GM08714 (cell line): ENCODE measurements around the gene AXIN1.

ENCODE experiments used
- H3K4me3 ChIP-seq: fragments of 200-500 bp; sonication (Bioruptor generic); 2 replicates; pipeline ENCODE4 v1.5.1; 2014; ENCODE audit warnings: mild to moderate bottlenecking, low read length, inconsistent platforms
- ZNF274 ChIP-seq: IDR thresholded peaks from 2 replicates; pipeline ENCODE4 v1.6.1; 2012; ENCODE audit warnings: mild to moderate bottlenecking, low read depth, low read length

AXIN1 gene, protein sequence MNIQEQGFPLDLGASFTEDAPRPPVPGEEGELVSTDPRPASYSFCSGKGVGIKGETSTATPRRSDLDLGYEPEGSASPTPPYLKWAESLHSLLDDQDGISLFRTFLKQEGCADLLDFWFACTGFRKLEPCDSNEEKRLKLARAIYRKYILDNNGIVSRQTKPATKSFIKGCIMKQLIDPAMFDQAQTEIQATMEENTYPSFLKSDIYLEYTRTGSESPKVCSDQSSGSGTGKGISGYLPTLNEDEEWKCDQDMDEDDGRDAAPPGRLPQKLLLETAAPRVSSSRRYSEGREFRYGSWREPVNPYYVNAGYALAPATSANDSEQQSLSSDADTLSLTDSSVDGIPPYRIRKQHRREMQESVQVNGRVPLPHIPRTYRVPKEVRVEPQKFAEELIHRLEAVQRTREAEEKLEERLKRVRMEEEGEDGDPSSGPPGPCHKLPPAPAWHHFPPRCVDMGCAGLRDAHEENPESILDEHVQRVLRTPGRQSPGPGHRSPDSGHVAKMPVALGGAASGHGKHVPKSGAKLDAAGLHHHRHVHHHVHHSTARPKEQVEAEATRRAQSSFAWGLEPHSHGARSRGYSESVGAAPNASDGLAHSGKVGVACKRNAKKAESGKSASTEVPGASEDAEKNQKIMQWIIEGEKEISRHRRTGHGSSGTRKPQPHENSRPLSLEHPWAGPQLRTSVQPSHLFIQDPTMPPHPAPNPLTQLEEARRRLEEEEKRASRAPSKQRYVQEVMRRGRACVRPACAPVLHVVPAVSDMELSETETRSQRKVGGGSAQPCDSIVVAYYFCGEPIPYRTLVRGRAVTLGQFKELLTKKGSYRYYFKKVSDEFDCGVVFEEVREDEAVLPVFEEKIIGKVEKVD

DNA sequence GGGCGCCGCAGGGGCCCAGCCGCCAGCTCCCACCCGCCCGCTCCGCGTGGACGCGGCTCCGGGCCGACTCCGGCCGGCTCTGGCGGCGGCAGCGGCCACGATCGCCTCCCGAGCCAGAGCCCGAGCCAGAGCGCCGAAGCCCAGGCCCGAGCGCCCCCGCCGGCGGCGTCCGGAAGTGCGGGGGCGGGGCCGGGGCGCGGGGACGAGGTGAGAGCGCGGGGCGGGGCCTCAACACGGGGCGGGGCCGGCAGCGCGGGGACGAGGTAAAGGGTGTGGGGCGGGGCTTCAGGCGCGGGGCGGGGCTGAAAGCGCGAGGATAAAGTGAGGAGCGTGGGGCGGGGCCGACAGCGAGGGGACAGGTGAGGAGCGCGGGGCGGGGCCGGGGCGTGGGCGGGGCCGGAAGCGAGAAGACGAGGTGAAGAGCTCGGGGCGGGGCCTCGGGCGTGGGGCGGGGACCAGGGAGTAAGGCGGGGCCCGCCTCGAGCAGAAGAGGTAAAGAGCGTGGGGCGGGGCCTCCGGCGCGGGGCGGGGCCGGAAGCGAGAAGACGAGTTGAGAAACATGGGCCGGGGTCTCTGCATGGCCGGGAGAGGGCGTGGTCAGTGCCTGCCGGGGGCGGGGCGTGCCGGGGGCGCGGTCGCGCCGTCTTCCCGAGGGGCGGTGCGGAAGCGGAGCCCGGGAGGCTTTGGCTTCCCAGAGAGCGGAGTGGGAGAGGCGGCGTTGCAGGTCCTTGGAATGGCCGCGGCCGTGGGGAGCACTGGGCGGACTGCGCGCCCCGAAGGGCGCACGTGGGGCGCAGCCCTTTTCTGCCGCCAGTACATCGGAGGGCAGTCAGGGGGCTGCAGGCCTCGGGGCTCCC, at the start of gene AXIN1:
Gene AXIN1 (minus strand): TSS at position 177 of the 857 bp plus-strand sequence. CDS start 5,698 bp downstream, outside the sequence.
- peak within 1 kb of the TSS; percentile 94 for H3K4me3 ChIP-seq
- no peak for TF ChIP-seq ZNF274

DNA sequence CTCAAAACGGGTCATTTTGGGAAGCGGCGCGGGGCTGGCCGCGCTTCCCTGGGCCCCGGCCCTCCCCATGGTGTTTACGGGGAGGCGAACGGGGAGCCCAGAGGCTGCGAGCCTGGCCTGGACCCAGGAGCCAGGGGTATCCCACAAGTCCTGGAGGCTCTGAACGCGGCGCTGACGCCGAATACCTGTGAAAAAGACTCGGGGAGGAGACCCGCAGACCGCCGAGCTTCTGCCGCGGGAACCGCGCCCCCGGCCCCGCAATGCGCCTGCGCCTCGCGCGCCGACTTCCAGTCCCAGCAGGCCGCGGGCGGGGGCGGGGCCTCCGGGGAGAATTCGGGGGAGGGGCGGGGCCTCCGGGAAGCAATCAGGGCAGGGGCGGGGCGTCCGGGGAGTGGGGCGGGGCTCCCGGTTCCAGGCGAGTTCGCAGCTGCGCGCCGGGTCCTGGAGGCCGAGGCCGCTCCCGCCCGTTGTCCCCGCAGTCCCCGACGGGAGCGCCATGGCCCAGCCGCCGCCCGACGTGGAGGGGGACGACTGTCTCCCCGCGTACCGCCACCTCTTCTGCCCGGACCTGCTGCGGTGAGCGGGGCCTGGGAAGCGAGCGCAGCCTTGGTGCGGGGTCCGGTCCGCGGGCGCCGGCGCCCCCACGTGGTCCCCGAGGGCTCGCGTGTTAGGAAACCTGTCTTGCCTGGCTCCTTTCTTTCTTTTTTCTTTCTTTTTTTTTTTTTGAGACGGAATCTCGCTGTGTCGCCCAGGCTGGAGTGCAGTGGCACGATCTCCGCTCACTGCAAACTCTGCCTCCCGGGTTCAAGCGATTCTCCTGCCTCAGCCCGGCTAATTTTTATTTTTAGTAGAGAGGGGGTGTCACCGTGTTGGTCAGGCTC, 49.2 kb upstream of the AXIN1 start, which contains the start of gene DECR2:
Gene DECR2 (plus strand): TSS at position 418 of the 881 bp plus-strand sequence. CDS start 79 bp downstream, at position 497.
- TF ChIP-seq ZNF274, result no peak
- peak within 1 kb of the TSS; percentile 85 for H3K4me3 ChIP-seq

DNA sequence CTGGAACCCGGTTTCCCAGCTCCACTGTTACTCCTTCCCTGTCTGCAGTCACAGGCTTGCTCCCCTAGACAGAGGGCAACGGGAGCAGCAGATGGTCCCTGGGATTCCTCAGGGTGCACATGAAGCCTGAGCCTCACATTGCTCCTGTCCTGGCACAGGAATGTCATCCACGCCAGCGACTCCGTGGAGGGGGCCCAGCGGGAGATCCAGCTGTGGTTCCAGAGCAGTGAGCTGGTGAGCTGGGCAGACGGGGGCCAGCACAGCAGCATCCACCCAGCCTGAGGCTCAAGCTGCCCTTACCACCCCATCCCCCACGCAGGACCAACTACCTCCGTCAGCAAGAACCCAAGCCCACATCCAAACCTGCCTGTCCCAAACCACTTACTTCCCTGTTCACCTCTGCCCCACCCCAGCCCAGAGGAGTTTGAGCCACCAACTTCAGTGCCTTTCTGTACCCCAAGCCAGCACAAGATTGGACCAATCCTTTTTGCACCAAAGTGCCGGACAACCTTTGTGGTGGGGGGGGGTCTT, 47.6 kb upstream of the AXIN1 start:
- TF ChIP-seq ZNF274, result no peak
- peak overlapping the region; percentile 85; the same call in 1 of the 2 replicates for H3K4me3 ChIP-seq

DNA sequence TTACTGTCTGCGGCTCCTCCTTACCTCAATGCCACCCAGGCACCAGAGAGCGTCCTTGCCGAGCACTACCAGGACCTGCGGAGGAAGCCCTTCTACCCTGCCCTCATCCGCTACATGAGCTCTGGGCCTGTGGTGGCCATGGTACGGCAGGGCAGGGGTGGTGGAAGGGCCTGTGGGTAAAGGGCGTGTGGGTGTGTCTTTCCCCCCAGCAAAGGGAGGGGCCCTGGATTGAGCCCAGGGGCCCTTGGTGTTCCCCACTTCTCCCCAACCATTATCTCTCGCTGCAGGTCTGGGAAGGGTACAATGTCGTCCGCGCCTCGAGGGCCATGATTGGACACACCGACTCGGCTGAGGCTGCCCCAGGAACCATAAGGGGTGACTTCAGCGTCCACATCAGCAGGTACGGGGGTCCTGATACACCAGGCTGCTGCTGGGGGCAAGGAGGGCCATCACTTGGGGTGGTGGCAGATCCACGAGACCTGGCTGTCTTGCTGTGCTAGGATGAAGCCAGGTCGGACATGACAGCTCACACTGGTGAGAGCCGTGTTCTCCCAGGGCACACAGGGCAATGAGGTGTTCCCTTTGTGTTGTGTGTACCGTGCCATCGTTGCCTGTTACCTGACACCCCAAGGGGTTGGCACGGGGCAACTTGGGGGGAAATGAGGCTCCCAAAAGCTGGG, 47.0 kb upstream of the AXIN1 start:
- H3K4me3 ChIP-seq, result no peak overlapping the region
- TF ChIP-seq ZNF274, result no peak

DNA sequence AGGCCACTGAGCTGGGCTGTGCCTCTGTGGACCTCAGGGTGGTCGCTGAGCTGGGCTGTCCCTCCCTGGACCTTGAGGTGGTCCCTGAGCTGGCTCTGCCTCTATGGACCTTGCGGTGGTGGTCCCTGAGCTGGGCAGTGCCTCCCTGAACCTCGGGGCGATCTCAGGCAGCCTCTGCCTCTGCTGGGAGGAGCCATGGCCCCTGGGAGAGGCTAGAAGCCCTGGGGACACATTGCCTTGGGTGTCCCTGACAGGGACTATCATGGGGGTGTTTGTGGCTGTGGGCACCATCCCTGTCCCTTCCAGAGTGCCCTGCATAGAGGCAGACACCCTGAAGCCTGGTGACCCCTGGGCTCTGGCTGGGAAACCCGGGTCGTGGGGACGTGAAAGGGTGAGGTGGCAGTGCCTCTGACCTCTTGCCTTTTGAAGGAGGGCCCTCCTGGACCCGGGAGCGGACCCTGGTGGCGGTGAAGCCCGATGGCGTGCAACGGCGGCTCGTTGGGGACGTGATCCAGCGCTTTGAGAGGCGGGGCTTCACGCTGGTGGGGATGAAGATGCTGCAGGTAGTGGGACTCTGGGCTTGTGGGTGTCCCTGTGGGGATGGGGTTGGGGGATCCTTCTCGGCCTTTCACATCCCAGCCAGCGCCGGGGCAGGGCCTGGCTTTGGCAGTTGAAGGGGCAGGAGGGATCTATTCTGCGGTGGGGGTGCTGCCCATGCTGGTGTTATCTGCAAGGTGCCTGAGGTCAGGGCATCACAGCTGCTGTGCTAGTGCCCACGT, 46.2 kb upstream of the AXIN1 start:
- TF ChIP-seq ZNF274, result no peak
- H3K4me3 ChIP-seq, result no peak overlapping the region

DNA sequence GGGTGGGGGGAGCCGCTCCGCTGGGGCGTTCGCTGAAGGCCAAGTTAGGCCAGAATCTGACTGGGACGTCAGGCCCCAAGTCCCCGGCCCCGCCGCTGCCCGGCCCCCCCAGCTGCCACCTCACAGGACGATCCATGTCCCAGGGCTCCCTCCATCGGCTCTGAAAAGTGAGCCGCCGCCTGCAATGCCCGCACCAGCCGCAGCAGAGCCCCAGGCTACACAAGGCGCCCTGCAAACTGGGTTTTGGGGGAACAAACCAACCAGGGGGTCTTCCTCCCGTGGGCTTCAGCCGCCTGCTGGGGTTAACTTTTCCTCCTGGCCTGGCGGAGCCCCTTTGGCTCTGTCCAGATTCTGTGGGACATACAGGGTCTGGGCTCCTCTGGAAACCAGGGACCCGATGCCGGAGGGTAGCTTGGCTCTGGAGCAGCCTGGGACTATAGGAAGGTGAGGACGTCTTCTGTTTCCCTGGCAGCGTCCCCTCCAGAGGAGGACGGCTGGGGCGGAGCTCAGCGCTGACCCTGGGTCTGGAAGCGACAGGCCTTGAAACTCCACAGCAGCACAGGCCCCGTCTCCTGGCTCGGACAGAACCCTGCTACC, 45.3 kb upstream of the AXIN1 start:
- no peak for TF ChIP-seq ZNF274
- H3K4me3 ChIP-seq, result no peak overlapping the region

DNA sequence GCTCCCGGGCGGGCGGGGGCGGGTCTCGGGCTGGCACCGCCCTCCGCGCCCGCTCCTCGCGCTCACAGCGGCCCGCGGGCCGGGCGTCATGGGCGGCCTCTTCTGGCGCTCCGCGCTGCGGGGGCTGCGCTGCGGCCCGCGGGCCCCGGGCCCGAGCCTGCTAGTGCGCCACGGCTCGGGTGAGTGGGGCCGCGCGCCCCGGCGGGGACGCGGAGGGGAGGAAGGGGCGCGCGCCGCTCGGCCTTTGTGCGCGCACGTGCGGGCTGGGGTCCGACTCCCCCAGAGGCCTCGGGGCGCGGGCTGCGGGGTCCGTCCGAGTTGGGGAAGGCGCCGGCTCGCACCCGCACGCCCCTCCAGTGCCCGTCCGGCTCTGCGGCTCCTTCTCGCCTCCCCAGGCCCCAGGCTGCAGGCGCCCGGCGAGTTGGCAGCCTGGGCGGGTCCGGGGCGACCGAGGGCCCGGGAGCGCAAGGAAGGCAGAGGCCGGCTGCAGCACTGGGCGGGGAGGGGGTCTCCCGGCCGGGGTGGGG, 44.7 kb upstream of the AXIN1 start, which contains the start of gene NME4:
Gene NME4 (plus strand): TSS at position 65 of the 527 bp plus-strand sequence. CDS start 24 bp downstream, at position 89.
- TF ChIP-seq ZNF274, result no peak
- peak within 1 kb of the TSS; percentile 83 for H3K4me3 ChIP-seq

DNA sequence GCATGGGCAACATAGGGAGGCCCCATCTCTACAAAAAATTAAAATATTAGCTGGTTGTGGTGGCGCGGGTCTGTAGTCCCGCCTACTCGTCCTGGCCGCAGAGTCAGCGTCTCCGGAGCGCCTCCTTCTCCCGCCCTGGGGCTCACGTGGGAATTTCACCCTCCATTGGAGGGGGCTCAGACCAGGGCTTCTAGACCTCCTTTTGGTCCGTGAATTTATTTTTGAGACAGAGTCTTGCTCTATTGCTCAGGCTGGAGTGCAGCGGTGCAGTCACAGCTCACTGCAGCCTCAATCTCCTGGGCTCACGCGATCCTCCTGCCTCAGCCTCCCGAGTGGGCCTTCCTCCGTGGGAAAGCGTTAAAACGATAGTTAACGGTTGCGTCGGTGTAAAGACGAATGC, 44.1 kb upstream of the AXIN1 start:
- TF ChIP-seq ZNF274, result no peak
- H3K4me3 ChIP-seq, result peak overlapping the region; percentile 63; the same call in 1 of the 2 replicates

DNA sequence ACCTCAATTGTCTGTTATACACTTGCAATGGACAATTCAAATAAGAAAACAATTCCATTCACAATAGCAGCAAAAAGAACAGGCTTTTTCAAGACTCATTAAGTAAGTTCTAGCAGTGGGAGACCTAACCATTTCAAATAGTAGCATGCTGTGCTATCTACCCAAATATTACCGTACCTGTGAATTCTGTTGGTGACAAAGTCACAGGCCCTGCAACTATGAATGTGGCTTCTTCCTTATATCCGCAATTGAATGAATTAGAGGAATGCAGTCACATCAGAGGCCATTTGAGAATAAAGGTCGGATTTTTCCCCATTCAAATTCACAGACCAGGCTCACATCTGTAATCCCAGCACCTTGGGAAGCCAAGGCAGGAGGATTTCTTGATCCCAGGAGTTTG, 43.7 kb upstream of the AXIN1 start:
- peak overlapping the region; percentile 63; the same call in 1 of the 2 replicates for H3K4me3 ChIP-seq
- no peak for TF ChIP-seq ZNF274

DNA sequence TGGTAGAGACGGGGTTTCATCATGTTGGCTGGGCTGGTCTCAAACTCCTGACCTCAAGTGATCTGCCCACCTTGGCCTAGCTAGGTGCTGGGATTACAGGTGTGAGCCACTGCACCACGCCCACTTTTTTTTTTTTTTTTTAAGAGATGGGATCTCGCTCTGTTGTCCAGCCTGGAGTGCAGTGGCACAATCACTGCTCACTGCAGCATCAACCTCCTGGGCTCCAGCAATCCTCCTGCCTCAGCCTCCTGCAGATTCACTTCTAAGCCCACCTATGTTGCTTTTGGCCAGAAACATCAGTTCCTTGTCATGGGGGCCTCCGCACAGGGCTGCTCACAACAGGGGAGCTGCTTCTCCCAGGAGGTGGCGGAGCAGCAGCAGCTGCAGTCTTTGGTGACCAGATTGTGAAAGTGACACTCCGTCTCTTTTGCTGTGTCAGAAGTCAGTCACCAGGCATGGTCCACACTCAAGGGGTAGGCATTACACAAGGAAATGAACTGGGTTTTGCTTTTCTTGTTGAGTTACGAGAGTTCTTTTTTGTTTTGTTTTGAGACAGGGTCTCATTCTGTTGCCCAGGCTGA, 40.0 kb upstream of the AXIN1 start:
- H3K4me3 ChIP-seq, result no peak overlapping the region
- TF ChIP-seq ZNF274, result no peak
